ENCODE measurements around the gene SRD5A1. TPM values are rescaled to one million over a fixed set of nuclear protein-coding genes. Genes with fewer than 3 reads are reported as not detected.

Gene SRD5A1
- total RNA-seq, 1 experiment from 2014 or later = 29.9 TPM

- Histone ChIP-seq H2BK20ac (ENCODE audit: low read depth, low read length, poor library complexity, severe bottlenecking) (no peak overlapping the region), H3K4ac (ENCODE audit: low read depth, low read length) (no peak overlapping the region), H3K14ac (ENCODE audit: insufficient read depth, low read length) (no peak overlapping the region), H4K20me1 (ENCODE audit: control insufficient read depth, insufficient read depth, insufficient read length) (peaks cover 4% of the 10 kb centered on the region), H3K79me1 (ENCODE audit: insufficient read depth, low read depth, low read length, poor library complexity, severe bottlenecking) (no peaks in the 10 kb centered on the region), H4K5ac (ENCODE audit: insufficient read length, low read depth, low read length) (no peak overlapping the region), H2BK15ac (ENCODE audit: low read depth, low read length) (no peak overlapping the region), H4K8ac (replicated peaks; ENCODE audit: insufficient read length, low read depth, low read length) (no peak overlapping the region), H3K23ac (ENCODE audit: insufficient read length, low read depth, low read length) (no peak overlapping the region), H3K27me3 (ENCODE audit: insufficient read depth, low read length) (no peaks in the 10 kb centered on the region), H3K18ac (ENCODE audit: insufficient read length, low read depth, low read length) (no peak overlapping the region), H3T11ph (ENCODE audit: low read length) (no peak overlapping the region), H3K9ac (ENCODE audit: extremely low read depth, insufficient read length, low read length) (no peak overlapping the region), H2AFZ (ENCODE audit: low read length) (no peak overlapping the region), H2AK5ac (ENCODE audit: insufficient read length, low read length) (no peak overlapping the region), H3K79me2 (ENCODE audit: insufficient read depth, low read length) (no peaks in the 10 kb centered on the region; the same call in 1 of the 2 replicates), H3K56ac (ENCODE audit: insufficient read length, low read depth, low read length) (no peak overlapping the region), H2BK12ac (ENCODE audit: insufficient read length, low read depth, low read length) (no peak overlapping the region), H4K91ac (ENCODE audit: insufficient read length, low read depth, low read length) (no peak overlapping the region), H3K4me2 (ENCODE audit: insufficient read depth, insufficient read length, low read length) (no peak overlapping the region), H3K4me1 (ENCODE audit: insufficient read depth, low read length) (no peaks in the 10 kb centered on the region), H2BK5ac (ENCODE audit: insufficient read length, low read length) (no peak overlapping the region), H2BK120ac (ENCODE audit: low read depth, low read length, poor library complexity, severe bottlenecking) (no peak overlapping the region), H3K27ac (ENCODE audit: insufficient read length, low read depth, low read length) (no peak overlapping the region), H3K23me2 (ENCODE audit: insufficient read length, low read depth, low read length, poor library complexity, severe bottlenecking) (no peaks in the 10 kb centered on the region), H3K9me3 (ENCODE audit: control insufficient read depth, low read depth, low read length) (peaks cover 6% of the 10 kb centered on the region)
- no peak overlapping the region for H3K27ac Mint-ChIP-seq
- H3K36me3 Mint-ChIP-seq (ENCODE audit: insufficient read depth in 1 of 3, low read depth in 3 of 3) = peaks cover 27 to 53% (median 42%) of the 10 kb centered on the region in 3 experiments
- H3K9me3 Mint-ChIP-seq = peaks cover 10 to 24% of the 10 kb centered on the region in 2 experiments
- H3K4me3 Mint-ChIP-seq = no peak overlapping the region
- H3K27me3 Mint-ChIP-seq (ENCODE audit: low read depth) = no peaks in the 10 kb centered on the region; the same call in 1 of the 2 replicates
- no peak for DNase-seq
- H3K4me1 Mint-ChIP-seq = no peaks in the 10 kb centered on the region
- no CpG with 5 or more reads among the region's 1 CpG for WGBS (ENCODE audit: extremely low coverage, insufficient read length, low lambda C conversion rate)
- TF ChIP-seq CTCF (conservative IDR thresholded peaks at IDR 0.05) = no peak
Observed at GRCh38 chr5:6673963-6674362, 40.7 kb downstream of the SRD5A1 start.

Data from H9 (cell line).